GM10248 (cell line): ENCODE results near the gene ITPRID1.
"Not testable (repeated sequence)": the region's sequence is repeated elsewhere in the genome, so short reads cannot be mapped to it uniquely, and the experiment has no call there.

Source experiments
- CTCF ChIA-PET: fragments of 300-600 bp; sonication (Branson Sonifier 250); formaldehyde crosslinking; extraction: SDS; loops from one replicate; lab custom pipeline; 2021; ENCODE audit warnings: antibody characterized with exemption; lab: Yijun Ruan, JAX
- POLR2A ChIA-PET: fragments of 350-650 bp; sonication (Branson Sonifier 250); formaldehyde crosslinking; extraction: SDS; loops from one replicate; lab custom pipeline; 2020; ENCODE audit warnings: antibody characterized with exemption; lab: Yijun Ruan, JAX
- DNase-seq: peaks from one replicate; pipeline ENCODE4 v3.0.0; 2012; ENCODE audit errors: extremely low spot score
- CTCF ChIP-seq: IDR thresholded peaks from 2 replicates; pipeline ENCODE4 v1.5.1; 2012; ENCODE audit warnings: mild to moderate bottlenecking, low read depth; ENCODE audit errors: extremely low read depth, missing control alignments, control extremely low read depth

The ITPRID1 gene

GRCh38 chr7:31521336-31522010, 7.6 kb downstream of the ITPRID1 start:
- ChIA-PET POLR2A (no interaction called here), CTCF (no interaction called here)
- DNase-seq, result no peak
- TF ChIP-seq CTCF, result no peak

- TF ChIP-seq CTCF, result no peak
- no peak for DNase-seq
- ChIA-PET CTCF (no interaction called here), POLR2A (no interaction called here)
Observed at GRCh38 chr7:31526864-31527263, 13.0 kb downstream of the ITPRID1 start.

- POLR2A ChIA-PET, result no interaction called here
- CTCF ChIA-PET, result no interaction called here
- no peak for DNase-seq
- no peak for TF ChIP-seq CTCF
Observed at GRCh38 chr7:31529103-31529502, 15.2 kb downstream of the ITPRID1 start.

- DNase-seq, result not testable (repeated sequence)
Observed at GRCh38 chr7:31540651-31541185, 26.8 kb downstream of the ITPRID1 start.

GRCh38 chr7:31545549-31545948, 31.7 kb downstream of the ITPRID1 start:
- no peak for TF ChIP-seq CTCF
- no peak for DNase-seq
- CTCF ChIA-PET, result no interaction called here
- POLR2A ChIA-PET, result no interaction called here

More at GRCh38 chr7:31540651-31541185, 26.8 kb downstream of the ITPRID1 start:
- CTCF ChIA-PET, POLR2A ChIA-PET: not testable (repeated sequence)

GRCh38 chr7:31549611-31550010, 35.7 kb downstream of the ITPRID1 start:
- TF ChIP-seq CTCF, result no peak
- no peak for DNase-seq
- POLR2A ChIA-PET, result no interaction called here
- CTCF ChIA-PET, result no interaction called here

GRCh38 chr7:31550432-31550831, 36.5 kb downstream of the ITPRID1 start:
- TF ChIP-seq CTCF, result no peak
- DNase-seq, result no peak
- ChIA-PET POLR2A (no interaction called here), CTCF (no interaction called here)
